Measurements from ENCODE around the gene SHC2.

SHC2 gene

GRCh38 chr19:469833-470232 lies 9.0 kb upstream of the SHC2 start:
- TF ChIP-seq POLR2A (IDR thresholded peaks at IDR 0.05; ENCODE audit: low read depth, low read length) = no peak
- no peak for DNase-seq (ENCODE audit: insufficient read length, low spot score)
- no peak for FAIRE-seq

GRCh38 chr19:468587-469256 lies 7.9 kb upstream of the SHC2 start:
- FAIRE-seq = no peak
- no peak for DNase-seq (ENCODE audit: insufficient read length, low spot score)
- TF ChIP-seq POLR2A (IDR thresholded peaks at IDR 0.05; ENCODE audit: low read depth, low read length) = no peak

GRCh38 chr19:467554-467953 lies 6.7 kb upstream of the SHC2 start:
- TF ChIP-seq POLR2A (IDR thresholded peaks at IDR 0.05; ENCODE audit: low read depth, low read length) = no peak
- FAIRE-seq = no peak

GRCh38 chr19:465056-465816 lies 4.4 kb upstream of the SHC2 start:
- FAIRE-seq (no peak), DNase-seq (ENCODE audit: insufficient read length, low spot score) (no peak)
- no peak for TF ChIP-seq POLR2A (IDR thresholded peaks at IDR 0.05; ENCODE audit: low read depth, low read length)

More at GRCh38 chr19:467554-467953, 6.7 kb upstream of the SHC2 start:
- no peak for DNase-seq (ENCODE audit: insufficient read length, low spot score)

GRCh38 chr19:464208-464545 lies 3.3 kb upstream of the SHC2 start:
- no peak for TF ChIP-seq POLR2A (IDR thresholded peaks at IDR 0.05; ENCODE audit: low read depth, low read length)
- FAIRE-seq (no peak), DNase-seq (ENCODE audit: insufficient read length, low spot score) (no peak)

GRCh38 chr19:463483-464207 lies 2.8 kb upstream of the SHC2 start:
- no peak for TF ChIP-seq POLR2A (IDR thresholded peaks at IDR 0.05; ENCODE audit: low read depth, low read length)
- FAIRE-seq (no peak), DNase-seq (ENCODE audit: insufficient read length, low spot score) (no peak)

GRCh38 chr19:461721-462551 lies 1.1 kb upstream of the SHC2 start:
- FAIRE-seq (no peak), DNase-seq (ENCODE audit: insufficient read length, low spot score) (no peak)
- no peak for TF ChIP-seq POLR2A (IDR thresholded peaks at IDR 0.05; ENCODE audit: low read depth, low read length)

GRCh38 chr19:459724-460511 lies 915 bp downstream of the SHC2 start:
- DNase-seq (ENCODE audit: insufficient read length, low spot score) (peak; percentile 98), FAIRE-seq (no peak)
- peak; percentile 46 for TF ChIP-seq POLR2A (IDR thresholded peaks at IDR 0.05; ENCODE audit: low read depth, low read length)

GRCh38 chr19:458091-459042 lies 2.5 kb downstream of the SHC2 start:
- FAIRE-seq = no peak
- no peak for DNase-seq (ENCODE audit: insufficient read length, low spot score)
- TF ChIP-seq POLR2A (IDR thresholded peaks at IDR 0.05; ENCODE audit: low read depth, low read length) = no peak

GRCh38 chr19:457636-458035 lies 3.2 kb downstream of the SHC2 start:
- FAIRE-seq = no peak

GRCh38 chr19:456547-457110 lies 4.2 kb downstream of the SHC2 start:
- no peak for TF ChIP-seq POLR2A (IDR thresholded peaks at IDR 0.05; ENCODE audit: low read depth, low read length)
- DNase-seq (ENCODE audit: insufficient read length, low spot score) (no peak), FAIRE-seq (no peak)

More at GRCh38 chr19:457636-458035, 3.2 kb downstream of the SHC2 start:
- no peak for DNase-seq (ENCODE audit: insufficient read length, low spot score)
- no peak for TF ChIP-seq POLR2A (IDR thresholded peaks at IDR 0.05; ENCODE audit: low read depth, low read length)
